Activated T-helper 1 cell treated with anti-CD3 and anti-CD28 coated beads, Interleukin-12 subunit alpha, Interleukin-12 subunit beta, Interleukin-2, Interleukin-4 antibody, amounts not matched to agents 30 ng/mL and 10 ng/mL and 1 ng/mL, durations not matched to agents 14 hours and 24 hours and 36 hours (primary cell): ENCODE results near the gene FGFBP3. TPM values are rescaled to one million over a fixed set of nuclear protein-coding genes. Genes with fewer than 3 reads are reported as not detected.

Experiments
- DNase-seq: peaks from one replicate; pipeline ENCODE4 v3.0.0; 2021; ENCODE audit warnings: low spot score
- H3K27ac Mint-ChIP-seq: one replicate; pipeline ENCODE4 v1.8.0; 2021; ENCODE audit warnings: mild to moderate bottlenecking, mixed read lengths
- H3K27me3 Mint-ChIP-seq: one replicate; pipeline ENCODE4 v1.8.0; 2022; ENCODE audit warnings: mild to moderate bottlenecking, moderate library complexity, mixed read lengths; ENCODE audit not compliant: insufficient read depth
- H3K36me3 Mint-ChIP-seq: one replicate; pipeline ENCODE4 v1.8.0; 2021; ENCODE audit warnings: low read depth, mixed read lengths
- H3K4me1 Mint-ChIP-seq: one replicate; pipeline ENCODE4 v1.8.0; 2021; ENCODE audit warnings: low read depth, mixed read lengths
- H3K4me3 Mint-ChIP-seq: one replicate; pipeline ENCODE4 v1.8.0; 2021; ENCODE audit warnings: mild to moderate bottlenecking, moderate library complexity, mixed read lengths
- H3K9me3 Mint-ChIP-seq: one replicate; pipeline ENCODE4 v1.8.0; 2021; ENCODE audit warnings: mixed read lengths
- intact Hi-C: fragments of 100-400 bp; cut with micrococcal nuclease; formaldehyde crosslinking; loops from one replicate; pipeline ENCODE4 v1.15.1; 2024
- total RNA-seq: library from RNA; stranded (reverse); gene quantifications from 2 replicates; pipeline ENCODE4 v1.2.3, GENCODE V29; 2022

The FGFBP3 gene, protein sequence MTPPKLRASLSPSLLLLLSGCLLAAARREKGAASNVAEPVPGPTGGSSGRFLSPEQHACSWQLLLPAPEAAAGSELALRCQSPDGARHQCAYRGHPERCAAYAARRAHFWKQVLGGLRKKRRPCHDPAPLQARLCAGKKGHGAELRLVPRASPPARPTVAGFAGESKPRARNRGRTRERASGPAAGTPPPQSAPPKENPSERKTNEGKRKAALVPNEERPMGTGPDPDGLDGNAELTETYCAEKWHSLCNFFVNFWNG
- total RNA-seq, result 2.5 TPM in 2 replicates

DNA sequence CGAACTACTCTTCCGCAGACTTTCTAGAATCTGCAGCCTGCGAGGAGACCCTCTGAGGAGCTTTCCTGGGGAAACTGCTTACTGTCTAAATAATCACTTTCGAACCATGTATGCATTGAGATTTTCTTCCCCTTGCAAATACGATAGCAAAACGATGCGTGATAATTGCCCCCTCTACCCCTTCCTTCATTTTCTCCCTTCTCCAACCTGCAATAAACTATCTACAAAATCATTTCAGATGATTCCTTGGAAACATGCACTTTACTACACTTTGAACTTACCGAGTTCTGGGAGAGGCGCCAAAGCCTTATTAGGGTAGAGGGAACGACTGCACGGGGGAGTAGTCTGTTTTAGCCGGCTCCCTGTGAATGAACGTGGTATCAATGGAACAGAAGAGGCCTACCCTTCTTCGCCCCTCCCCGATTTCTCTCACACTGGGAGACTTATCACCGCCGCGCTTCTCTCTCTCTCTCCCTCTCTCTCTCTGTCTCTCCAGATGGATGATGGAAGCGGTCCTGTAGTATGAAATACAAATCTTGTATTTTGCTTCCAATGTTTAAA is at the start of gene FGFBP3:
FGFBP3 (minus strand) TSS at position 370 of the 561 bp plus-strand sequence. CDS start 517 bp downstream, outside the sequence.
- H3K27ac Mint-ChIP-seq, result peak within 1 kb of the TSS; percentile 82
- peaks cover 20% of the 10 kb centered on the region for H3K27me3 Mint-ChIP-seq
- peak within 1 kb of the TSS; percentile 85 for H3K4me3 Mint-ChIP-seq
- H3K4me1 Mint-ChIP-seq, result peaks cover 29% of the 10 kb centered on the region
- intact Hi-C loops, result loop anchor here (1.0 to 10.0 kb wide), 6 partner anchors 14 to 1030 kb away; partner anchors contain the start of genes BTAF1 and KIF11
- no peak for DNase-seq
- H3K36me3 Mint-ChIP-seq, result peaks cover 7% of the 10 kb centered on the region
- no peaks in the 10 kb centered on the region for H3K9me3 Mint-ChIP-seq

DNA sequence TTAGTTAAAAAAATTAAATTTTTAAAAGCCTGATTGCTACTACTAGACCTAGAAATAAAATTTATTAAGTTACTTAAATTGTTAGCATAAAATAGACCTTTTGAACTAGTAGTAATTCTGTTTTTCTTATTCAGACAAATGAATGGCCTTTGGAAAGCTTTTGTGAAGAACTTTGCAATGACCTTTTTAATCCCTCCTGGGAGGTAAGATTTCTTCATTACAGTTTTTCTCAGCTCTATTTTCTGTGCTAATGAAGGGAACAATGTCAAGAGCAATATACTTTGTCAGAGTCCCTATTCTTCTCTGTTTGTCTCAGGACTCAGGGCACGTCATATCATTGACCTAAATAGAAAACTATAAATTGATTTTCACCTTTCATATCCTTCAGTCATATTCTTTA is 47.8 kb upstream of the FGFBP3 start:
- Mint-ChIP-seq H3K27ac (no peak overlapping the region), H3K36me3 (peaks cover 55% of the 10 kb centered on the region), H3K27me3 (no peaks in the 10 kb centered on the region), H3K9me3 (no peaks in the 10 kb centered on the region), H3K4me3 (no peak overlapping the region), H3K4me1 (peaks cover 8% of the 10 kb centered on the region)
- intact Hi-C loops, result no loop called here
- no peak for DNase-seq

DNA sequence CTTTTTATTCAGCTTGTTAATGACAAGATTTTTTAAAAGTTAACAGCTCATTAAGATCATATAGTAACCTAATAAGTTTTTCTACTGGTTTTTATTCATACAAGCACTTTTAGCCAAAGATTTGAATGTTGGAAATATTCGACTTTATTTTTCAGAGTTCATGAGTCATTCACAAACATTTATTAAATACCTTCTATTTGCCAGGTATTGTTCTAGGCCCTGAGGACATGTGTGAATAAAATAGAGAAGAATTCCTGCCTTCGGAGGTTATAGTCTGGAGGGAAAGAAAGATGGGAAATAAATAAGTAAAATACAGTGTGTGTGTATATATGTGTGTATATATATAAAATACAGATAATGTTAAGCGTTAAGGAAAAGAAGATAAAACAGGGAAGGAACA is 45.8 kb upstream of the FGFBP3 start:
- H3K9me3 Mint-ChIP-seq, result no peaks in the 10 kb centered on the region
- H3K27ac Mint-ChIP-seq, result no peak overlapping the region
- no peaks in the 10 kb centered on the region for H3K27me3 Mint-ChIP-seq
- no peak for DNase-seq
- intact Hi-C loops, result no loop called here
- no peaks in the 10 kb centered on the region for H3K4me1 Mint-ChIP-seq
- peaks cover 48% of the 10 kb centered on the region for H3K36me3 Mint-ChIP-seq
- no peak overlapping the region for H3K4me3 Mint-ChIP-seq

DNA sequence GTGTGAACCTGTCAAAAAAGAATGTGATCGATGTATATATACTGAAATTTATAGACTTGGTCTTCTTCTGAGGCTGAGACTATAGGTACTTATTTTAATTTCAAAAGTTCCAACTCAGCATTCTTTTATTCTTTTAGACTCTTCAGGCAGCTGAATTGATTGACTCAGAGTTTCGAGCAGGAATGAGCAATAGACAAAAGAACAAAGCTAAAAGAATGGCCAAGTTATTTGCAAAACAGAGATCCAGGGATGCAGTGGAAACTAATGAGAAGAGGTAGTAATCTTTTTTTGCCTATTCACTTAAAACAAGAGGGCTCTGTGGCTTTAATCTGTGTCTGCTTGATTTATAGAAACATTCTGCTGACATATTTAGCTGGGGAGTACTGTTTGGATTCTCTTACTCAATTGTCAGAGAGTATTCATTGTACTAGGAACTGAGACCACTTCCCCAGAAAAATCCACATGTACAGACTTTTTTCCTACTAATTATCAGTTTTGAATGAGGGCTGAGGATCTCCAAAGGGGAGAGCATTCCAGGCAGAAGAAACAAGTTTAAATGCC is 44.4 kb upstream of the FGFBP3 start:
- Mint-ChIP-seq H3K4me3 (no peak overlapping the region), H3K4me1 (no peaks in the 10 kb centered on the region), H3K27me3 (no peaks in the 10 kb centered on the region), H3K36me3 (peaks cover 42% of the 10 kb centered on the region), H3K27ac (no peak overlapping the region), H3K9me3 (no peaks in the 10 kb centered on the region)
- intact Hi-C loops, result no loop called here
- DNase-seq, result no peak

DNA sequence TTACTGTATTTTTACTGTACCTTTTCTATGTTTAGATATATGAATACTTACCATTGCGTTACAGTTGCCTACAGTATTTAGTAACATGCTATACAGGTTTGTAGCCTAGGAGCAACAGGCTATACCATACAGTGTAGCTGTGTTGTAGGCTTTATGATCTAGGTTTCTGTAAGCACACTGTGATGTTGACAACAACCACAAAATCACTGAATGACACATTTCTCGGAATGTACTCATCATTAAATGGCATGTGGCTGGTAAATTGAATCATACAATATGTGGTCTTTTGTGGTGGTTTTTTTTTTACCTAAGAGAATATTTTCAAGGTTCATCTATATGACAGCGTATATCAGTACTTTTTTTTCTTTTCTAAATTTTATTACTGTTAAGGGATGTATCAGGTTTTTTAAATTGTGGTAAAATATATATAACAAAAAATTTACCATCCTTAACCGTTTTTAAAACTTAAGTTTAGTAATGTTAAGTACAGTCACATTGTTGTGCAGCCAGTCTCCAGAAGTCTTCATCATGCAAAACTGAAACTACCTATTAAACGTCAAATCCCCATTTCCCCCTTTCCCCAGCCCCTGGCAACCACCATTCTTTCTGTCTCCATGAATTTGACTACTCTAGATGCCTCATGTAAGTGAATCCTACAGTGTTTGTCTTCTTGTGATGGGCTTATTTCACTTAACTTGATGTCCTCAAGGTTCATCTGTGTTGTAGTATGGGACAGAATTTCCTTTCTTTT is 35.8 kb upstream of the FGFBP3 start:
- Mint-ChIP-seq H3K4me3 (peak overlapping the region; percentile 59), H3K27me3 (no peaks in the 10 kb centered on the region), H3K36me3 (peaks cover 32% of the 10 kb centered on the region), H3K27ac (peak overlapping the region; percentile 95), H3K4me1 (peaks cover 29% of the 10 kb centered on the region), H3K9me3 (no peaks in the 10 kb centered on the region)
- intact Hi-C loops, result loop anchor here (1.0 kb wide), 5 partner anchors 18 to 156 kb away; partner anchors contain the start of genes BTAF1 and TNKS2
- DNase-seq, result peak; percentile 17

DNA sequence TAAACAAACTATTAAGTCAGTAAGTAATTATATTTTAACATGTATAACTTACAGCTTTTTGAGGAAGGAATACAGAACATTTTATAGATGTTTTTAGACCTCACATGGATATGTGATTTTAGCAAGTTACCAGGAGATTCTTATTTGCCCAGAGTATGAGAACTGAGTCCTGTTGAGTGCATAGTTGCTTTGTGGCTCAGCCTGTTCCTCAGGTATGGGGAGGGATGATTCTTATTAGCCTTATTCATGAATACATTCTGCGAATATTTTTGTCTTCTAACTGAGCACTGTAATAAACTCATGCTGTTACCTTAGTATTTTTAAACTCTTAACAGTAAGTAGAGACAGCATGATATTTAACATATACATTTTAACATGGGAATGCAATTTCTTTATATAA is 32.1 kb upstream of the FGFBP3 start:
- H3K36me3 Mint-ChIP-seq, result peaks cover 40% of the 10 kb centered on the region

DNA sequence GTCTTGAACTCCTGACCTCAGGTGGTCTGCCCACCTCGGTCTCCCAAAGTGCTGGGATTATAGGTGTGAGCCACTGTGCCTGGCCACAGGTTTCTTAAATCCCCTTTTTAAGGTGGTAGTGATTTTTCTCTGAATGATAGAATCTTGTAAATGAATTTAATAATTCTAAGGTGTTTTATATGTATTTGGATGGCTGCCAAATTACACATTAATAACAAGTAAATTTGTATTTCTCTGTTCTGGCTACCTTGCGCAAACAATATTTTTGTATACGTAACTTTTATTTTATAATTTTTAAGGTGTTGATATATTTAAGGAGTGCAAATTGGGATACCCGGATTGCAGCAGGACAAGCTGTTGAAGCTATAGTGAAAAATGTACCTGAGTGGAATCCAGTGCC is 30.4 kb upstream of the FGFBP3 start:
- H3K27ac Mint-ChIP-seq, result no peak overlapping the region
- DNase-seq, result no peak
- intact Hi-C loops, result no loop called here
- H3K27me3 Mint-ChIP-seq, result no peaks in the 10 kb centered on the region
- H3K4me1 Mint-ChIP-seq, result peaks cover 23% of the 10 kb centered on the region
- H3K4me3 Mint-ChIP-seq, result no peak overlapping the region
- H3K36me3 Mint-ChIP-seq, result peaks cover 43% of the 10 kb centered on the region
- no peaks in the 10 kb centered on the region for H3K9me3 Mint-ChIP-seq

More for the DNA sequence above, 32.1 kb upstream of the FGFBP3 start:
- H3K27ac Mint-ChIP-seq, result no peak overlapping the region
- H3K4me1 Mint-ChIP-seq, result peaks cover 33% of the 10 kb centered on the region
- DNase-seq, result no peak
- no peak overlapping the region for H3K4me3 Mint-ChIP-seq
- intact Hi-C loops, result loop anchor here (1.0 kb wide), 1 partner anchor 13 kb away; no protein-coding TSS in a partner anchor
- H3K27me3 Mint-ChIP-seq, result no peaks in the 10 kb centered on the region
- no peaks in the 10 kb centered on the region for H3K9me3 Mint-ChIP-seq

DNA sequence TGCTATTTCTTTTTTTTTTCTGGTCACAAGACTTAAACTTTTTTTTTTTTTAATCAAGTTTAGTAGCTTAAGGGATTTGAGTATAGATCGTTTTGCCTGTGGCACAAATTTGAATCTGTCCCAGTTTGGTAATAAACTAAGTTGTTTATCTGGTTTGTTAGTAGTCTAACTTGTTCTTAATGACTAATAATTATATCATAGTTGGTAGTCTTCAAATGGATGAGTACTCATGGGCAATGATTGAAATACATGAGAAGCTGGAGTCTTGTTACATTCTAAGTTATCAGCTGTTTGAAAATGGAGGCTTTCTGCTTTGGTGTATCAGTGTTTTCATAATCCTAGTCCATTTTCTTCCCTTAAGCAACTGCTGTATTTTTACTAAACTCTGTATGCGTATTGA is 26.6 kb upstream of the FGFBP3 start:
- Mint-ChIP-seq H3K27me3 (no peaks in the 10 kb centered on the region), H3K4me1 (peaks cover 28% of the 10 kb centered on the region), H3K9me3 (no peaks in the 10 kb centered on the region), H3K36me3 (peaks cover 45% of the 10 kb centered on the region), H3K27ac (no peak overlapping the region), H3K4me3 (no peak overlapping the region)
- DNase-seq, result no peak
- intact Hi-C loops, result no loop called here

DNA sequence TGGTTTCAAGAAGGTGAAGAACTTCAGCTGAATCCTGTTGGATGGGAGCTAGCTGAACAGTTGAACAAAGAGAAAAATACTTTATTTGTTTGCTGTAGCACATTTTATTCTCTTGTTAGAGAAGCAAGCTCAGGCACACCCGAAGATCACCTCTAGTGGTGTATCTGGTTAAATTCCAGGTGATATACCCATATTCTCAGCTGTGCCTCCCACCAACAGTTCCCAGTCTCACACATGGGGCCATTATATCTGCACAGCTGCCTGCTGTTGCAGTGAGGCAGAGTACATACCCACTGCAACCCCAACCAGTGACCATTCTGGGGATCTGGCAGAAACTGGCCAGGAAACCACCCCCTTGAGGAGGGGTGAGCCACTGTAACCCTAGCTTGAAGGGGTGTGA is 23.5 kb upstream of the FGFBP3 start:
- Mint-ChIP-seq H3K27ac (no peak overlapping the region), H3K9me3 (no peaks in the 10 kb centered on the region), H3K4me3 (no peak overlapping the region), H3K36me3 (peaks cover 39% of the 10 kb centered on the region), H3K4me1 (peaks cover 22% of the 10 kb centered on the region), H3K27me3 (no peaks in the 10 kb centered on the region)
- no peak for DNase-seq
- intact Hi-C loops, result no loop called here

DNA sequence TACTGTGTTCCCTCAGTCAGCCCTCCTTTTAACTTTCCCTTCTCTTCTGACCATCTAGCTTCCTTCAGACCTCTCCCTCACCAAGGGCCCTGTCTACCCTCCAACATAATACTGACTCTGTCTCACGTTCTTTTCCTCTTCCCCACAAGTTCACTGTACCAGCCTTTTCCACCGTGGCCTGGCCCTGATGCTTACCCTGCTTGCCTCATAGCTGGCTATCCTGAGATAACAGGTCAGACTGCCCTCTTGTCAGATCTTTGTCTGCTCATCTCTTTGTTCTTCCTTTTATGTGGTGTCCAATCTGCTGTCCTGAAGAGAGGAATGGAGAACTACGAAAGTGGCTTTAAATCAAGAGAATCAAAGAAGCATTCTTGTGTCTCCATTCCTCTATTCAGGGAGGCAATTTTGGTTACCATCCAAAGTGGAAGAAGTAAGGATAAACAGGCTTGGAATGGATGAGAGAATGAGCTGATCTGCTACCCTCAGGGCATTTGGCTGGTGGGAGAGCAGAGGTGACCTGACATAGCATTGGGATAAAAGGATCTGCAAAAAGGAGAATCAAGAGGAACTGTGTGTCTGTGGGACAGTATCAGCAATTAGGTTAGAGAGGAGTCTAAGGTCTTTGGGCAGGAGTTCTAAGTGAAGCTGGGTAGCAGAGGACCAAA is 22.4 kb upstream of the FGFBP3 start:
- no peak for DNase-seq
- intact Hi-C loops, result no loop called here
- Mint-ChIP-seq H3K27ac (no peak overlapping the region), H3K27me3 (no peaks in the 10 kb centered on the region), H3K4me1 (peaks cover 29% of the 10 kb centered on the region), H3K36me3 (peaks cover 36% of the 10 kb centered on the region), H3K9me3 (no peaks in the 10 kb centered on the region), H3K4me3 (no peak overlapping the region)

DNA sequence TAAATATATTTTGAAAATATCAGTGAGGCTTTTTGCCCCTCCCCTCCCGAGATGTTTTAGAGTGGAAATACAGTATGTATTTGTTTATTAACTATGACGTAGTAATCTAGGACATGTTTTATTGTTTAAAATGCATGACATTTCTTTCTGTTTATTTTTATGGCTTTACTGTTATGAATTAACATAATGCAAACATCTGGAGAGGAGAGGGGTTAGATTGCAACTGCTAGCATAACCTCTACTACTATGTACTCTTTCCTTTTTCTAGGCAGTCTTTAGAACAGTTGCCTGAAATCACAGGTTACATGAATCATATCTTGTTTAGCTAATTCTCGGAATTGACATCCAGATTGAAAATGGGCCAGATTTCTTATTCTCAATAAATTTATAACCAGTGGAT is 21.7 kb upstream of the FGFBP3 start:
- Mint-ChIP-seq H3K9me3 (no peaks in the 10 kb centered on the region), H3K4me1 (peaks cover 30% of the 10 kb centered on the region), H3K27ac (no peak overlapping the region), H3K4me3 (no peak overlapping the region), H3K27me3 (no peaks in the 10 kb centered on the region), H3K36me3 (peaks cover 35% of the 10 kb centered on the region)
- intact Hi-C loops, result no loop called here
- DNase-seq, result no peak

DNA sequence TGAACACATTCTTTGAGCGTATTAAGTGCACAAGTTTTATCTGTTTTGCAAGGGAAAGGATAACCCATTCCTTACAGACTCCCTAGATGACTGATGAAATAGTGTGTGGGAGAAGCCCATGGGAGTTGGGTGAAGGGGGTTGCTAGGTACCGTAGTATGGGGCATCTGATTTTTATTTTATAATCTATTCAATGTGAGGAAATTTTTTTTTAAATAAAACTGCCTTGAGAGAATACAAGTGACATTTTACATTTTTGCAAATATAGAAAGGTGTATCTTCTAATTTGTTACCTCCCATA is 15.7 kb upstream of the FGFBP3 start:
- peaks cover 36% of the 10 kb centered on the region for H3K4me1 Mint-ChIP-seq
- intact Hi-C loops, result loop anchor here (2.0 to 10.0 kb wide), 3 partner anchors 126 to 760 kb away; partner anchors contain the start of genes CPEB3, MARCHF5 and TNKS2
- H3K27me3 Mint-ChIP-seq, result peaks cover 7% of the 10 kb centered on the region
- H3K9me3 Mint-ChIP-seq, result no peaks in the 10 kb centered on the region
- DNase-seq, result no peak
- H3K4me3 Mint-ChIP-seq, result peak overlapping the region; percentile 98
- peaks cover 17% of the 10 kb centered on the region for H3K36me3 Mint-ChIP-seq
- no peak overlapping the region for H3K27ac Mint-ChIP-seq
